Breast epithelium (tissue), 4 donors: ENCODE data around the gene NAA50. TPM values are rescaled to one million over a fixed set of nuclear protein-coding genes. Genes with fewer than 3 reads are reported as not detected.

ENCODE experiments used
- DNase-seq, 2 donors: peaks; one replicate each; pipeline ENCODE4 v3.0.0-alpha.2; 2019; ENCODE audit warnings: low spot score in 2 of 2
- H3K27ac ChIP-seq, 2 donors: fragments of 200-600 bp; sonication (generic) in 1 of 2; one replicate each; pipeline ENCODE4 v1.5.1; 2016 to 2019; ENCODE audit warnings: mild to moderate bottlenecking in 1 of 2
- H3K27me3 ChIP-seq, 2 donors: fragments of 200-600 bp; sonication (generic) in 1 of 2; one replicate each; pipeline versions ENCODE4 v1.5.1 to v1.6.0; 2017 to 2019; ENCODE audit warnings: control low read depth in 1 of 2, mild to moderate bottlenecking in 1 of 2
- H3K36me3 ChIP-seq: fragments of 200-600 bp; one replicate; pipeline ENCODE4 v1.5.1; 2019
- H3K4me1 ChIP-seq, 2 donors: fragments of 200-600 bp; sonication (generic); one replicate each; pipeline ENCODE4 v1.5.1; 2016 to 2019; ENCODE audit warnings: control low read depth in 1 of 2
- H3K4me3 ChIP-seq, 3 donors: fragments of 200-600 bp; sonication (generic); 1 replicate in 2 of 3; 2 replicates in 1 of 3; pipeline ENCODE4 v1.5.1; 2016 to 2019; ENCODE audit warnings: mild to moderate bottlenecking in 3 of 3, moderate library complexity in 2 of 3
- H3K9me3 ChIP-seq, 2 donors: fragments of 200-600 bp; sonication (generic) in 1 of 2; one replicate each; pipeline ENCODE4 v1.5.1; 2016 to 2019; ENCODE audit warnings: control low read depth in 1 of 2
- POLR2A ChIP-seq: fragments of 450-650 bp; IDR thresholded peaks from one replicate; pipeline ENCODE4 v1.6.1; 2016; ENCODE audit warnings: antibody characterized with exemption, mild to moderate bottlenecking, moderate library complexity
- POLR2AphosphoS5 ChIP-seq, 3 donors: sonication (generic); formaldehyde crosslinking; IDR thresholded peaks; one replicate each; pipeline ENCODE4 v1.6.1; 2017; ENCODE audit warnings: antibody characterized with exemption in 3 of 3
- intact Hi-C: fragments of 100-400 bp; cut with DNase I; formaldehyde crosslinking; loops from one replicate; pipeline ENCODE4 v1.15.1; 2023; ENCODE audit warnings: low total_unique reads
- total RNA-seq, 3 donors: library from RNA; depleted of rRNA; stranded (reverse); fragments of >200 nt; gene quantifications; one replicate each; pipeline ENCODE4 v1.1.0, GENCODE V29; 2016
- TF ChIP-seq, protein P1 (sequence below), 3 donors: fragments of 450-650 bp; IDR thresholded peaks; one replicate each; pipeline ENCODE4 v1.5.1; 2016 to 2017; ENCODE audit warnings: antibody characterized with exemption in 3 of 3, mild to moderate bottlenecking in 3 of 3, moderate library complexity in 3 of 3

The NAA50 gene
- total RNA-seq, 3 donors from 2014 or later, result 98.0 to 140 (median 140) TPM

DNA sequence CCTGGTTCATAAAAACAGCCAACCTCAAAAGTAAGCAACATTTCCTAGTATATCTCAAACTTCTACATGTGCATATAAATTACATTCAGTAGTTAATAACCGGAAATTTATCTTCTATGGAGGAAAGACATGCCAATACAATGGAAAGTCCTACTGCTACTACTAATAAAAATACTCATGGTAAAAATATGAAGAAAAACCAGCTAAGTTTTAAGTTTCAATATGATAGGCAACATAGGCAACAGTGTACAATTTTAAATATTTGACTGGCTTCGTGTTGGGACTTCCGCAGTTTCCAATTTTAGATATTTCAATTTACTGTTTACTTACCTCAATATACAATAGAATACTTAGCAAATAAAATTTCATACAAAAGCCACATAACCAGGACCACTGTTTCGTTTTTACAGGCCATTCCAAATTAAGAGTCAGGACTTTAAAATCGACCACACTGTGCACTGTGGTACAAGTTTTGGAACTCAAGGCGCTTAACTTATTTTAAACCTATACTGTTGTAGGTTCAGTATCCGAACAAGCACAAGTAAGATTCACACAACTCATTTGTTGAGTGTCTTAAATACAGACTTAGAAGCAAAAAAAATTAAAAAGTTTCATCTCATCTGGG is 2.9 kb downstream of the NAA50 start:
- Histone ChIP-seq H3K27me3 (no peaks in the 10 kb centered on the region), H3K36me3 (no peaks in the 10 kb centered on the region), H3K4me1 (peaks cover 0 to 17% of the 10 kb centered on the region in 2 donors), H3K9me3 (no peaks in the 10 kb centered on the region), H3K27ac (no peak overlapping the region), H3K4me3 (no peak overlapping the region)
- no peak for DNase-seq
- TF ChIP-seq POLR2A (no peak), POLR2AphosphoS5 (IDR thresholded peaks at IDR 0.05) (no peak)
- TF ChIP-seq, protein P1, sequence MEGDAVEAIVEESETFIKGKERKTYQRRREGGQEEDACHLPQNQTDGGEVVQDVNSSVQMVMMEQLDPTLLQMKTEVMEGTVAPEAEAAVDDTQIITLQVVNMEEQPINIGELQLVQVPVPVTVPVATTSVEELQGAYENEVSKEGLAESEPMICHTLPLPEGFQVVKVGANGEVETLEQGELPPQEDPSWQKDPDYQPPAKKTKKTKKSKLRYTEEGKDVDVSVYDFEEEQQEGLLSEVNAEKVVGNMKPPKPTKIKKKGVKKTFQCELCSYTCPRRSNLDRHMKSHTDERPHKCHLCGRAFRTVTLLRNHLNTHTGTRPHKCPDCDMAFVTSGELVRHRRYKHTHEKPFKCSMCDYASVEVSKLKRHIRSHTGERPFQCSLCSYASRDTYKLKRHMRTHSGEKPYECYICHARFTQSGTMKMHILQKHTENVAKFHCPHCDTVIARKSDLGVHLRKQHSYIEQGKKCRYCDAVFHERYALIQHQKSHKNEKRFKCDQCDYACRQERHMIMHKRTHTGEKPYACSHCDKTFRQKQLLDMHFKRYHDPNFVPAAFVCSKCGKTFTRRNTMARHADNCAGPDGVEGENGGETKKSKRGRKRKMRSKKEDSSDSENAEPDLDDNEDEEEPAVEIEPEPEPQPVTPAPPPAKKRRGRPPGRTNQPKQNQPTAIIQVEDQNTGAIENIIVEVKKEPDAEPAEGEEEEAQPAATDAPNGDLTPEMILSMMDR (IDR thresholded peaks at IDR 0.05), result no peak
- intact Hi-C loops, result no loop called here

DNA sequence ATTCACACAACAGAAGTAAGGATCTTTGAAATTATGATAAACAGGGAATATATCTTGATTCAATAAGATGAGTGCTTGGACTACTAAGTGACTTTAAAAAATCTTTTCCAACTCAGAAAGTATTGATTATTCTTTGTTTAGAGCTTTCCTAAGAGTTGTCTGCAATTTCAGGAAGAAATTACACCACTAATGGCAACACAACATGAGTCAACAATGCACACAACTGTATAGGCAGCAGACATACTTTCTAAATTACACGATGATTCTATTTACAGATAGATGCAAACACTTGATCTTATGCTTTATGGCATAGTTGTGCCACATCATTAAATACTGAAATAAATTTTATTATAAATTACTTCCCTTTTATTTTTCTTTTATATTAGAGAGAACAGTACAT is 4.4 kb downstream of the NAA50 start:
- H3K4me1 ChIP-seq, result peaks cover 0 to 17% of the 10 kb centered on the region in 2 donors
- intact Hi-C loops, result no loop called here
- DNase-seq, result no peak

DNA sequence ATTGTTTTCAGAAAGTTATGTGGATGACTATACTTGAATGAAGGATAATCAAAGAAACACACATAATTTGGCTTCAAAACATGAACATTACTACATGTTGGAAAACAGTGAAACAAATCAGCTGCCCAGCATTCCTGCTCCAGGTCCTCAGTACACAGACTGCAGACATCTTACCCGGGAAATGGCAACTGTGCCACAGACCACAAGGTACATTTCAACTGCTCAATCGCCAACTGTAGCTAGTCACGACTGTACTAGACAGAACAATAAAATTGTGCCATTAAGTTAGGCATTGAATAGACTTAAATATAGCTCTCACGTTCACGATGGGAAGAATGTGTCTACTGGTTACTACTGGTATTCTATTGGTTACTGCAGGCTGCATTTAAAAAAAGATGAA is 5.0 kb downstream of the NAA50 start:
- H3K4me1 ChIP-seq, result peaks cover 0 to 17% of the 10 kb centered on the region in 2 donors
- TF ChIP-seq, protein P1 (IDR thresholded peaks at IDR 0.05), result no peak
- TF ChIP-seq POLR2A, result no peak
- TF ChIP-seq POLR2AphosphoS5 (IDR thresholded peaks at IDR 0.05), result no peak
- DNase-seq, result no peak
- no peaks in the 10 kb centered on the region for H3K27me3 ChIP-seq
- intact Hi-C loops, result no loop called here
- no peaks in the 10 kb centered on the region for H3K36me3 ChIP-seq
- no peak overlapping the region for H3K27ac ChIP-seq
- H3K4me3 ChIP-seq, result no peak overlapping the region
- no peaks in the 10 kb centered on the region for H3K9me3 ChIP-seq

More for the DNA sequence above, 4.4 kb downstream of the NAA50 start:
- Histone ChIP-seq H3K9me3 (no peaks in the 10 kb centered on the region), H3K27me3 (no peaks in the 10 kb centered on the region), H3K36me3 (no peaks in the 10 kb centered on the region), H3K4me3 (no peak overlapping the region), H3K27ac (no peak overlapping the region)
- TF ChIP-seq POLR2AphosphoS5 (IDR thresholded peaks at IDR 0.05), result no peak
- TF ChIP-seq, protein P1 (IDR thresholded peaks at IDR 0.05), result no peak
- no peak for TF ChIP-seq POLR2A

DNA sequence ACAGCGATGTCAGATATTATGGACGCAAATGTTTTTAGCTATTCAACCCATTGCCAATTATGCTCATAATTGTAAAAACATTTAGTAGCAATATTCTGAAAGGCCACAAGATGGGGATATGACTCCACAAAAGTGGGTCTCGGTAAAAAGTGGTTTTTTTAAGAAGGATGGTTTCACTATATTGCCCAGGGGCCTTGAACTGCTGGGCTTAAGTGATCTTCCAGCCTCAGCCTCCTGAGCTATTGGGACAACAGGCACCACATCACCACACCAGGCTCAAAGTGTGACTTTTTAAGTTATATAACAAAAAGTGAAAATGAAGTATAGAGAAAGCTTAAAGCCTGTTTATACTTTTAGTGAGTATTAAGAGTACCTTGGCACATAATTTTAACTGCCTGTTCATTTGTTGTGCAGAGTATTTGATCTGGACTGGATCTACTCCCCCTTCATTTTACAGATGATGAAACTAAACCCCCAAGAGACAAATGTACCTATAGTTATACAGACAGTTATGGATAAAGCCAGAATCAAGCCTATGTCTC is 9.4 kb downstream of the NAA50 start:
- intact Hi-C loops, result no loop called here
- no peaks in the 10 kb centered on the region for H3K27me3 ChIP-seq
- H3K4me3 ChIP-seq, result no peak overlapping the region
- H3K9me3 ChIP-seq, result no peaks in the 10 kb centered on the region
- H3K27ac ChIP-seq, result peak overlapping the region in 1 of 2 donors; percentile 34
- TF ChIP-seq POLR2AphosphoS5 (IDR thresholded peaks at IDR 0.05) (no peak), POLR2A (no peak)
- TF ChIP-seq, protein P1 (IDR thresholded peaks at IDR 0.05), result peak; percentile 37 to 74 (median 67)
- no peaks in the 10 kb centered on the region for H3K36me3 ChIP-seq
- DNase-seq, result no peak
- peaks cover 0 to 5% of the 10 kb centered on the region in 2 donors for H3K4me1 ChIP-seq

DNA sequence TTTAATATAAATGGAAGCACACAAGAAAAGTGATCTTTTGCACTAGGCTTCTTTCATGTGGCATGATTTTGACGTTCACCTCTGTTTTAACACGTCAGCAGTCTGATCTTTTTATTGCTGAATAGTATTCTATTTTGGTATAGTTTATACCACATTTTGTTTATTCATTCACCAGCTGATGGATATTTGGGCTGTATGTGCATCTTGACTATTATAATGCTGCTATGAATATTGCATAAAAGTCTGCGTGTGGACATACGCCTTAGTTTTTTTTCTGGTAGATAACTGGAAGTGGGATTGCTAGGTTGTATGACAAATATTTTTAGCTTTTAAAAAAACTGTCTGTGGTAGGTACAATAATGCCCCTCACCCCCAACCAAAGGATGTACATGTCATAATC is 14.4 kb downstream of the NAA50 start:
- Histone ChIP-seq H3K27me3 (no peaks in the 10 kb centered on the region), H3K36me3 (no peaks in the 10 kb centered on the region), H3K9me3 (no peaks in the 10 kb centered on the region), H3K4me3 (no peak overlapping the region), H3K27ac (no peak overlapping the region), H3K4me1 (no peaks in the 10 kb centered on the region)
- no peak for DNase-seq
- intact Hi-C loops, result no loop called here
- TF ChIP-seq POLR2A (no peak), POLR2AphosphoS5 (IDR thresholded peaks at IDR 0.05) (no peak)
- TF ChIP-seq, protein P1 (IDR thresholded peaks at IDR 0.05), result no peak
